Common myeloid progenitor, CD34-positive (primary cell): ENCODE results near the gene C6orf118. TPM values are rescaled to one million over a fixed set of nuclear protein-coding genes. Genes with fewer than 3 reads are reported as not detected.

Source experiments
- CTCF ChIA-PET: fragments of 350-600 bp; sonication (Branson Sonifier 250); formaldehyde crosslinking; loops from one replicate; lab custom pipeline; 2021; ENCODE audit warnings: antibody characterized with exemption; lab: Charles Lee
- POLR2A ChIA-PET: fragments of 350-600 bp; sonication (Branson Sonifier 250); formaldehyde crosslinking; loops from one replicate; lab custom pipeline; 2021; ENCODE audit warnings: antibody characterized with exemption; lab: Charles Lee
- DNase-seq, 3 donors: peaks; one replicate each; pipeline versions ENCODE4 v3.0.0 to v3.0.0-alpha.2; 2013
- H3K27ac ChIP-seq, 2 experiments: 1 replicate in 1 of 2; 2 replicates in 1 of 2; pipeline ENCODE4 v1.7.0; 2013; ENCODE audit warnings: inconsistent platforms in 2 of 2, low read length in 2 of 2, mild to moderate bottlenecking in 2 of 2, low read depth in 1 of 2, moderate library complexity in 1 of 2; ENCODE audit not compliant: severe bottlenecking in 2 of 2, insufficient read depth in 1 of 2, poor library complexity in 1 of 2
- H3K27me3 ChIP-seq, 5 experiments: replicated peaks in 2 of 5; 1 replicate in 3 of 5; 2 replicates in 2 of 5; pipeline versions ENCODE4 v1.6.1 to v1.7.0; 2013; ENCODE audit warnings: low read length in 4 of 5, mild to moderate bottlenecking in 2 of 5, moderate library complexity in 2 of 5, inconsistent platforms in 1 of 5; ENCODE audit not compliant: insufficient read depth in 5 of 5, control insufficient read depth in 4 of 5
- H3K36me3 ChIP-seq, 4 experiments: 1 replicate in 2 of 4; 2 replicates in 2 of 4; pipeline versions ENCODE4 v1.6.1 to v1.7.0; 2013; ENCODE audit warnings: low read length in 3 of 4, control low read depth in 1 of 4, mild to moderate bottlenecking in 1 of 4; ENCODE audit not compliant: control insufficient read depth in 4 of 4, insufficient read depth in 4 of 4
- H3K4me1 ChIP-seq, 4 experiments: 1 replicate in 3 of 4; 2 replicates in 1 of 4; pipeline versions ENCODE4 v1.6.1 to v1.7.1; 2013; ENCODE audit warnings: low read length in 3 of 4, mild to moderate bottlenecking in 3 of 4, control low read depth in 1 of 4, inconsistent platforms in 1 of 4, moderate library complexity in 1 of 4; ENCODE audit not compliant: control insufficient read depth in 4 of 4, insufficient read depth in 4 of 4; ENCODE audit errors: control extremely low read depth in 1 of 4
- H3K4me3 ChIP-seq, 7 experiments: 1 replicate in 4 of 7; 2 replicates in 3 of 7; pipeline versions ENCODE4 v1.5.1 to v1.7.0; 2013; ENCODE audit warnings: mild to moderate bottlenecking in 7 of 7, low read length in 6 of 7, moderate library complexity in 6 of 7, inconsistent platforms in 2 of 7, low read depth in 2 of 7, control low read depth in 1 of 7; ENCODE audit not compliant: insufficient read depth in 4 of 7, control insufficient read depth in 1 of 7; ENCODE audit errors: extremely low read depth in 1 of 7
- H3K9me3 ChIP-seq, 5 experiments: 1 replicate in 4 of 5; 2 replicates in 1 of 5; pipeline versions ENCODE4 v1.6.1 to v1.7.1; 2013; ENCODE audit warnings: low read length in 4 of 5, mild to moderate bottlenecking in 2 of 5, inconsistent platforms in 1 of 5, low read depth in 1 of 5, moderate library complexity in 1 of 5; ENCODE audit not compliant: control insufficient read depth in 4 of 5, insufficient read depth in 2 of 5; ENCODE audit errors: control extremely low read depth in 1 of 5
- WGBS: methylation state at CpG from one replicate; pipeline ENCODE4 v1.1.5; 2013; ENCODE audit not compliant: insufficient coverage; 5-methylcytosine and 5-hydroxymethylcytosine counted together
- polyA plus RNA-seq: library from polyadenylated mRNA; unstranded; fragments of 120-200 nt; gene quantifications from one replicate; pipeline ENCODE4 v1.2.1, GENCODE V29; 2013

C6orf118 gene
- not detected for polyA plus RNA-seq

- POLR2A ChIA-PET: no interaction called here
- CTCF ChIA-PET: no interaction called here
- Histone ChIP-seq H3K4me3 (peak within 1 kb of the TSS in 6 of 7 experiments; percentile 23 to 68 (median 50)), H3K27ac (no peak within 1 kb of the TSS), H3K27me3 (peaks cover 0 to 14% (median 7%) of the 10 kb centered on the region in 5 experiments), H3K36me3 (no peaks in the 10 kb centered on the region), H3K9me3 (no peaks in the 10 kb centered on the region), H3K4me1 (peaks cover 0 to 10% (median 6%) of the 10 kb centered on the region in 4 experiments)
- WGBS: 14% methylated on average over 25 of the region's 35 CpGs
- peak; percentile 64 to 89 (median 83) for DNase-seq
Measured at GRCh38 chr6:165308926-165309731, at the start of gene C6orf118. TSS of gene C6orf118 (minus strand) at chr6:165309605. CDS start at chr6:165309586, 19 bp downstream.

GRCh38 chr6:165345700-165346099, 36.3 kb upstream of the C6orf118 start:
- H3K36me3 ChIP-seq: no peaks in the 10 kb centered on the region
- peaks cover 0 to 4% (median 0%) of the 10 kb centered on the region in 5 experiments for H3K9me3 ChIP-seq
- DNase-seq: no peak
- CTCF ChIA-PET: no interaction called here
- no peaks in the 10 kb centered on the region for H3K4me1 ChIP-seq
- no peak overlapping the region for H3K27ac ChIP-seq
- H3K27me3 ChIP-seq: no peaks in the 10 kb centered on the region
- POLR2A ChIA-PET: no interaction called here
- no peak overlapping the region for H3K4me3 ChIP-seq
- 93% methylated on average over 4 of the region's 4 CpGs for WGBS

GRCh38 chr6:165340532-165340931, 31.1 kb upstream of the C6orf118 start:
- DNase-seq: no peak
- ChIA-PET CTCF (no interaction called here), POLR2A (no interaction called here)
- no peak overlapping the region for H3K4me3 ChIP-seq
- H3K4me1 ChIP-seq: no peaks in the 10 kb centered on the region
- H3K27me3 ChIP-seq: no peaks in the 10 kb centered on the region
- WGBS: 82% methylated on average over 3 of the region's 5 CpGs
- no peaks in the 10 kb centered on the region for H3K36me3 ChIP-seq
- no peak overlapping the region for H3K27ac ChIP-seq
- H3K9me3 ChIP-seq: peaks cover 0 to 2% (median 0%) of the 10 kb centered on the region in 5 experiments

- Histone ChIP-seq H3K36me3 (no peaks in the 10 kb centered on the region), H3K27ac (no peak overlapping the region), H3K4me1 (no peaks in the 10 kb centered on the region), H3K27me3 (no peaks in the 10 kb centered on the region), H3K4me3 (no peak overlapping the region), H3K9me3 (peaks cover 0 to 11% (median 5%) of the 10 kb centered on the region in 5 experiments)
- ChIA-PET POLR2A (no interaction called here), CTCF (no interaction called here)
- WGBS: 96% methylated on average over 6 of the region's 7 CpGs
- no peak for DNase-seq
Measured at GRCh38 chr6:165325609-165326008, 16.2 kb upstream of the C6orf118 start.

GRCh38 chr6:165321555-165322145, 12.2 kb upstream of the C6orf118 start:
- Histone ChIP-seq H3K9me3 (peaks cover 0 to 12% (median 5%) of the 10 kb centered on the region in 5 experiments), H3K36me3 (no peaks in the 10 kb centered on the region), H3K27ac (no peak overlapping the region), H3K27me3 (no peaks in the 10 kb centered on the region), H3K4me1 (no peaks in the 10 kb centered on the region), H3K4me3 (no peak overlapping the region)
- no peak for DNase-seq
- POLR2A ChIA-PET: no interaction called here
- WGBS: 90% methylated on average over 1 of the region's 1 CpG
- CTCF ChIA-PET: no interaction called here

- no peak for DNase-seq
- H3K27ac ChIP-seq: no peak overlapping the region
- ChIA-PET CTCF (no interaction called here), POLR2A (no interaction called here)
- 100% methylated on average over 2 of the region's 3 CpGs for WGBS
- H3K4me1 ChIP-seq: no peaks in the 10 kb centered on the region
- H3K27me3 ChIP-seq: no peaks in the 10 kb centered on the region
- no peaks in the 10 kb centered on the region for H3K36me3 ChIP-seq
- peaks cover 0 to 12% (median 5%) of the 10 kb centered on the region in 5 experiments for H3K9me3 ChIP-seq
- H3K4me3 ChIP-seq: no peak overlapping the region
Measured at GRCh38 chr6:165321150-165321549, 11.7 kb upstream of the C6orf118 start.

- ChIA-PET CTCF (no interaction called here), POLR2A (no interaction called here)
- Histone ChIP-seq H3K9me3 (peaks cover 0 to 12% (median 5%) of the 10 kb centered on the region in 5 experiments), H3K36me3 (no peaks in the 10 kb centered on the region), H3K27ac (no peak overlapping the region), H3K4me1 (no peaks in the 10 kb centered on the region), H3K4me3 (no peak overlapping the region), H3K27me3 (no peaks in the 10 kb centered on the region)
- WGBS: 93% methylated on average over 14 of the region's 14 CpGs
- DNase-seq: no peak
Measured at GRCh38 chr6:165317723-165318122, 8.3 kb upstream of the C6orf118 start.
